Activated naive CD4-positive, alpha-beta T cell treated with anti-CD3 and anti-CD28 coated beads, Interleukin-2, amount 50 U/mL, for 24 hours (primary cell): Measurements from ENCODE around the gene FYB1.

ENCODE experiments used
- H3K27ac Mint-ChIP-seq: one replicate; pipeline ENCODE4 v1.8.0; 2021; ENCODE audit warnings: mild to moderate bottlenecking, mixed read lengths
- H3K27me3 Mint-ChIP-seq: one replicate; pipeline ENCODE4 v1.8.0; 2021; ENCODE audit warnings: mixed read lengths
- H3K36me3 Mint-ChIP-seq: one replicate; pipeline ENCODE4 v1.8.0; 2021; ENCODE audit warnings: mixed read lengths
- H3K4me1 Mint-ChIP-seq: one replicate; pipeline ENCODE4 v1.8.0; 2021; ENCODE audit warnings: mixed read lengths
- H3K4me3 Mint-ChIP-seq: one replicate; pipeline ENCODE4 v1.8.0; 2021; ENCODE audit warnings: mild to moderate bottlenecking, mixed read lengths
- H3K9me3 Mint-ChIP-seq: one replicate; pipeline ENCODE4 v1.8.0; 2021; ENCODE audit warnings: mixed read lengths

The FYB1 gene

DNA sequence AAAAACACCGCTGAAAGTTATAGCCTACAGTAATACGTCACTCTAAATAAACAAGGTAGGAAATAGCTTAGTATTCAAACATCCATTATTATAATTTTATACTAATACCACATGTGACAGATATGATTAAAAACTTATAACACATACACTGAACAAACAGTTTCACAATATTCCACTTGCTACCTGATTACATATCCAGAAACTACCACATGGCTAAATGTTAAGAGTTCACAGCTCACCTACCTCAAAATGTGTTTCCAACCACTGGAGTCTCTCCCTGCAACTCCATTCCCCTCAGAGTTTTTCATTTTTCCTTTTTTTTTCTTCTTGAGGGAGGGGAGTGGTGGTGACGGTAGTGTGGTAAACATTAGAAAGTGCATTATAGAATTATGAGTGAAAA is 157.3 kb downstream of the FYB1 start:
- Mint-ChIP-seq H3K27ac (peak overlapping the region; percentile 77), H3K36me3 (peaks cover 14% of the 10 kb centered on the region), H3K4me1 (peaks cover 78% of the 10 kb centered on the region), H3K27me3 (no peaks in the 10 kb centered on the region), H3K4me3 (no peak overlapping the region), H3K9me3 (no peaks in the 10 kb centered on the region)

DNA sequence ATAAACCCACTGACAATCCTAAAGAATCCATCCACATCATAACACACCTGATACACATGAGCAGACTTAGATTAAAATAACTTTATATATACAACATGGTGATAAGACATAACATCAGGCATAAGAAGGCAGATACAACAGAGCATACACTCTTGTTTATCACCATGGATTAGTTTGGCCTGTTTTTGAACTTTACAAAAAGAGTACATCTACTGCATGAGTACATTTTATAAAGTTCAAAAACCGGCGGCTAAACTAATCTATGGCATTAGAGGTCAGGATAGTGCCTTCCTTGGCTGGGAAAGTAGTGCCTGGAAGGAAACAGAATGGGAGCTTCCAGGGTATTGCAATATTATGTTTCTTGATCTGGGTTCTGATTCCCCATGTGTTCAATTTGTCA is 160.3 kb downstream of the FYB1 start:
- no peaks in the 10 kb centered on the region for H3K27me3 Mint-ChIP-seq
- H3K4me1 Mint-ChIP-seq, result peaks cover 84% of the 10 kb centered on the region
- no peak overlapping the region for H3K27ac Mint-ChIP-seq
- H3K4me3 Mint-ChIP-seq, result peak overlapping the region; percentile 74
- H3K9me3 Mint-ChIP-seq, result no peaks in the 10 kb centered on the region
- H3K36me3 Mint-ChIP-seq, result peaks cover 4% of the 10 kb centered on the region

DNA sequence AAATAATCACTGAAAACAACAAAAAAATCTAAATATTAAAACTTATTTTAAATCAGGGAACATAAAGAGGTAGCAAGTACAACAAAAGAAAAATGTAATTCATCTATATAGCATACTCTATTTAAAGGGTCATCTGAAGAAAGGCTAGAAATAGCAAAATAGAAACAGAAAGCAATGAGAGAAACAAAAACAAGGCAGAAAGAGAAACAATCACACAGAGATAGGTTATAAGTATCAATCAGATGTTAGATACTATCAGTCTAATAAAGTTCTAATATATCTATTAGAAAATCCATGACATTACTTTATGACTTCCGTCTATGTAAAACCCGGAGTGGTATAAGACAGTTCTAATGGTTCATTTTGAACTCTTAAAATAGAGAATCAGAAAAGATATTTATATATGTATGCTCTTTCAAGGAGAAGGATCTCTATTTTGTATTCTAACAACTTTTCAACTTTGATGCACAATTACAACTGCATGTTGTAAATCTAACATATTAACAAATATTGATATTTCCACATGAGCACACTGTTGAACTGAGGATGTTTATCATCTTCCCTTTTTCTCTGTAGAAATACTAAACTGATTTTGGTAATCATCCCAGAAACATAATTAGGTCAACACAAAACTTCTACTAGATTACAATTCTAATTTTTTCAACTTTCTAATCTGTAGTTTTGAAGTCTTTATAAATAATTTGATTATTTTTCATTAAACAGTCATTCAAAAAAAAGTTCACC is 161.0 kb downstream of the FYB1 start:
- Mint-ChIP-seq H3K27me3 (no peaks in the 10 kb centered on the region), H3K36me3 (peaks cover 4% of the 10 kb centered on the region), H3K9me3 (no peaks in the 10 kb centered on the region), H3K4me3 (peak overlapping the region; percentile 74), H3K27ac (peak overlapping the region; percentile 19), H3K4me1 (peaks cover 81% of the 10 kb centered on the region)

DNA sequence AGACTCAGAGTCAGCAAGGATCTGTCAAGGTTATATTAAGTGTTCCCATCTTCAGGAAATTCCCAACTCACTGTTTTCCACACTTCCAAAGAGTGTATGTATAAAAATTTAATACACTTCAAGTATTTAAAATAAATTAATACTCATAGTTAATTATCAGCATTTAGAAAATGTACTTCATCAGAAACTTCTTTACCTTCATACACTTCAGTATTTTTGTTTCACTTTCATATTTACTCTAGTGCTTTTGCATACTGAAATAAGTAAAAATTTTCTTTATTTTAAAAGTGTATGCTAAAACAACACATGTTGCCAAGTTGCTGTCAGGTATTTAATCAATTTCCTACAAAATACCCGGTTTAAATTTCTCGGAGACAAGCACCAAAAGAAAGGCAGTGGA is 161.6 kb downstream of the FYB1 start:
- Mint-ChIP-seq H3K27me3 (no peaks in the 10 kb centered on the region), H3K27ac (peak overlapping the region; percentile 19), H3K36me3 (peaks cover 4% of the 10 kb centered on the region), H3K4me1 (peaks cover 79% of the 10 kb centered on the region), H3K9me3 (no peaks in the 10 kb centered on the region), H3K4me3 (peak overlapping the region; percentile 74)

DNA sequence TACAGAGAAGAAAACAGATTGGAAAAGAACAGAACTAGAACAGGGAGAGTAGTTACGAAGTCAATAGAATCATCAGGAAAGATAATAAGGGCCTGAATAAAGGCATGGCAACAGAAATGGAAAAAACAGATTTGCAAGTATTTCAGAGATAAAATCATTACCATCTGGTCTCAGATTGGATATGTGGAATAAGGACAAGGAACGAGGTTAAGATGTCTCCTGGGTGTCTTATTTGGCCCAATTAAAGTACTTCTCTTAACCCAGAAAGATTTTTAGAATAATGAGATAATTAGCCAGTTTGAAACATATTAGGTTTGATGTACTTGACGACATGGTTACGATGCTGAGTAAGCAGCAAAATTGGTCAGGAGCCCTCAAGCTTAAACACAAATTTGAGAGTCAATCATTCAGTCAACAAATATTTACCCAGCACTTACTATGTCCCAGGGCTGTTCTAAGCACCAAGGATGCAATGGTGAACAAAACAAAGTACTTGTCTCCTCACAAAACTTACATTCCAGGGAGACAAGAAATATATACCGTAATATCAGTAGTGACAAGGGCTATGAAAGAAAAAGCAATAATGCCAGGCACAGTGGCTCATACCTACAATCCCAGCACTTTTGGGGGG is 163.5 kb downstream of the FYB1 start:
- Mint-ChIP-seq H3K4me1 (peaks cover 79% of the 10 kb centered on the region), H3K27me3 (no peaks in the 10 kb centered on the region), H3K9me3 (no peaks in the 10 kb centered on the region), H3K27ac (peak overlapping the region; percentile 61), H3K4me3 (no peak overlapping the region), H3K36me3 (peaks cover 6% of the 10 kb centered on the region)
